ENCODE results near the gene SNCG. TPM values are rescaled to one million over a fixed set of nuclear protein-coding genes. Genes with fewer than 3 reads are reported as not detected.

The SNCG gene
- total and polyA plus RNA-seq, 2 of the 8 experiments (the other 6 are each of a cell fraction or from before 2014, with no cell fraction given) = 4.4 to 12.2 TPM

DNA sequence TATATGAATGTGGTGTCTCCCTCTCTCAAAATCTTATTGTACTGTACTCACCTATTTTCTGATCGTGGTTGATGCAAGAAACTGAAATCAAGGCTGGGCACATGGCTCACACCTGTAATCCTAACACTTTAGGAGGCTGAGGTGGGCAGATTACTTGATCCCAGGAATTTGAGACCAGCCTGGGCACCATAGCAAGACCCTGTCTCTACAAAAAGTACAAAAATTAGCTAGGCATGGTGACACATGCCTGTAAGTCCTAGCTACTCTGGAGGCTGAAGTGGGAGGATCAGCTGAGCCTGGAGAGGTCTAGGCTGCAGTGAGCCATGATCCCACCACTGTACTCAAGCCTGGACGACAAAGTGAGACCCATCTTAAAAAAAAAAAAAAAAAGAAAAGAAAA is 17.0 kb upstream of the SNCG start:
- H3K4me1 ChIP-seq (replicated peaks in 1 of 4; ENCODE audit: control insufficient read depth in 3 of 4, insufficient read depth in 4 of 4, low read length in 3 of 4) = peaks cover 2 to 5% (median 3%) of the 10 kb centered on the region in 4 experiments; a peak in 6 of 7 replicates
- no peak overlapping the region for H2BK120ac ChIP-seq (replicated peaks; ENCODE audit: low read depth, low read length)
- H3K9me3 ChIP-seq (ENCODE audit: insufficient read depth in 2 of 2, low read depth in 1 of 2, low read length in 1 of 2) = no peaks in the 10 kb centered on the region
- no peak overlapping the region for H2AFZ ChIP-seq (ENCODE audit: low read length)
- H3K56ac ChIP-seq (replicated peaks; ENCODE audit: insufficient read length, low read depth, low read length) = no peak overlapping the region
- no peaks in the 10 kb centered on the region for H3K79me1 ChIP-seq (ENCODE audit: low read depth, low read length)
- H2AK5ac ChIP-seq (ENCODE audit: low read depth, low read length) = no peak overlapping the region
- CTCF ChIA-PET (ENCODE audit: partially characterized antibody) = interaction anchor here (0.6 to 26.4 kb wide), 8 partner anchors 15 to 256 kb away, joined by 3 to 975 read pairs (median 8); partner anchors contain the start of genes ADIRF, MMRN2 and SNCG
- no peak overlapping the region for H3K9ac ChIP-seq (replicated peaks in 1 of 4; ENCODE audit: extremely low read depth in 1 of 4, low read depth in 3 of 4, low read length in 3 of 4)
- no peak overlapping the region for H3K23ac ChIP-seq (ENCODE audit: insufficient read length)
- H3K36me3 ChIP-seq (ENCODE audit: control insufficient read depth in 2 of 4, insufficient read depth in 4 of 4, low read length in 3 of 4) = no peaks in the 10 kb centered on the region
- H3K79me2 ChIP-seq (ENCODE audit: control insufficient read depth in 1 of 2, insufficient read depth in 2 of 2, low read length in 2 of 2) = no peaks in the 10 kb centered on the region
- H4K8ac ChIP-seq (ENCODE audit: extremely low read depth, insufficient read depth, low read length) = no peak overlapping the region
- DNase-seq (ENCODE audit: low read depth in 1 of 2, low spot score in 2 of 2) (peak in 1 of 2 experiments; percentile 13), FAIRE-seq (no peak)
- no peak overlapping the region for H3K18ac ChIP-seq (ENCODE audit: extremely low read depth, low read length)
- no peak overlapping the region for H3K27ac ChIP-seq (ENCODE audit: low read depth, low read length)
- no peaks in the 10 kb centered on the region for H4K20me1 ChIP-seq (replicated peaks in 1 of 2; ENCODE audit: control insufficient read depth in 1 of 2, insufficient read depth in 2 of 2, low read length in 2 of 2)
- H4K5ac ChIP-seq (ENCODE audit: insufficient read length, low read depth, low read length) = no peak overlapping the region
- no peak overlapping the region for H3K14ac ChIP-seq (ENCODE audit: insufficient read length)
- no peaks in the 10 kb centered on the region for H3K23me2 ChIP-seq (ENCODE audit: low read depth, low read length)
- H2BK5ac ChIP-seq (ENCODE audit: low read depth, low read length) = no peak overlapping the region
- no peak overlapping the region for H4K91ac ChIP-seq (replicated peaks; ENCODE audit: insufficient read length, low read length)
- no peak overlapping the region for H3K4ac ChIP-seq (replicated peaks; ENCODE audit: insufficient read length, low read depth, low read length)
- no peak overlapping the region for H3K4me2 ChIP-seq (ENCODE audit: insufficient read depth in 1 of 2, low read depth in 2 of 2, low read length in 2 of 2)
- H2BK20ac ChIP-seq (ENCODE audit: low read length) = no peak overlapping the region
- no peak overlapping the region for H2BK12ac ChIP-seq (ENCODE audit: low read depth, low read length)
- H3K4me3 ChIP-seq (ENCODE audit: extremely low read depth in 1 of 4, insufficient read depth in 2 of 4, low read depth in 3 of 4, low read length in 4 of 4) = no peak overlapping the region
- 81% methylated on average over 2 of the region's 2 CpGs; no CpG with 5 or more reads in 1 of the 2 experiments for WGBS, 2 experiments (ENCODE audit: extremely low coverage in 1 of 2, insufficient coverage in 1 of 2, insufficient read length in 1 of 2, insufficient replicate concordance in 2 of 2, low coverage in 1 of 2, low lambda C conversion rate in 2 of 2, missing lambda C conversion rate in 1 of 2)
- POLR2A ChIA-PET (ENCODE audit: partially characterized antibody) = interaction anchor here (0.9 to 2.9 kb wide), 6 partner anchors 13 to 152 kb away, joined by 3 to 20 read pairs (median 4); partner anchors contain the start of gene SNCG
- H2BK15ac ChIP-seq (ENCODE audit: low read length) = no peak overlapping the region
- H3K27me3 ChIP-seq (replicated peaks in 1 of 4; ENCODE audit: control insufficient read depth in 3 of 4, extremely low read depth in 1 of 4, insufficient read depth in 3 of 4, low read length in 3 of 4) = peaks cover 0 to 3% (median 0%) of the 10 kb centered on the region in 4 experiments; a peak in 2 of 7 replicates

All from H1 (cell line).